ENCODE data around the gene TBATA. TPM values are rescaled to one million over a fixed set of nuclear protein-coding genes. Genes with fewer than 3 reads are reported as not detected.

Gene TBATA
- polyA plus RNA-seq, 1 experiment, result not detected

GRCh38 chr10:70747192-70747965 is 37.8 kb downstream of the TBATA start:
- no peak for TF ChIP-seq CTCF (IDR thresholded peaks at IDR 0.05; ENCODE audit: insufficient read depth, low read depth, low read length)
- Histone ChIP-seq H3K4me3 (ENCODE audit: low read depth, low read length) (no peak overlapping the region), H3K36me3 (ENCODE audit: control insufficient read depth, insufficient read depth, low read length) (no peaks in the 10 kb centered on the region), H3K27me3 (ENCODE audit: control insufficient read depth, insufficient read depth, low read length) (no peaks in the 10 kb centered on the region; the same call in 1 of the 2 replicates)
- CTCF ChIA-PET, result interaction anchor here (0.6 kb wide), 1 partner anchor 48 kb away, joined by 3 read pairs; no protein-coding TSS in a partner anchor
- POLR2A ChIA-PET, result no interaction called here
- no peak for DNase-seq (ENCODE audit: low read depth)

GRCh38 chr10:70745555-70745954 is 39.6 kb downstream of the TBATA start:
- Histone ChIP-seq H3K4me3 (ENCODE audit: low read depth, low read length) (no peak overlapping the region), H3K36me3 (ENCODE audit: control insufficient read depth, insufficient read depth, low read length) (no peaks in the 10 kb centered on the region), H3K27me3 (ENCODE audit: control insufficient read depth, insufficient read depth, low read length) (no peaks in the 10 kb centered on the region; the same call in 1 of the 2 replicates)
- ChIA-PET POLR2A (no interaction called here), CTCF (interaction anchor here (0.9 to 1.9 kb wide), 3 partner anchors 11 to 348 kb away, joined by 3 to 4 read pairs (median 3); no protein-coding TSS in a partner anchor)
- DNase-seq (ENCODE audit: low read depth), result no peak
- TF ChIP-seq CTCF (IDR thresholded peaks at IDR 0.05; ENCODE audit: insufficient read depth, low read depth, low read length), result no peak

GRCh38 chr10:70744617-70745143 is 40.5 kb downstream of the TBATA start:
- no peaks in the 10 kb centered on the region; the same call in 1 of the 2 replicates for H3K27me3 ChIP-seq (ENCODE audit: control insufficient read depth, insufficient read depth, low read length)
- no peak for DNase-seq (ENCODE audit: low read depth)
- TF ChIP-seq CTCF (IDR thresholded peaks at IDR 0.05; ENCODE audit: insufficient read depth, low read depth, low read length), result no peak
- CTCF ChIA-PET, result interaction anchor here (0.6 to 1.9 kb wide), 5 partner anchors 9 to 195 kb away, joined by 3 to 4 read pairs (median 3); no protein-coding TSS in a partner anchor
- POLR2A ChIA-PET, result no interaction called here
- no peaks in the 10 kb centered on the region for H3K36me3 ChIP-seq (ENCODE audit: control insufficient read depth, insufficient read depth, low read length)
- H3K4me3 ChIP-seq (ENCODE audit: low read depth, low read length), result no peak overlapping the region

GRCh38 chr10:70743879-70744278 is 41.3 kb downstream of the TBATA start:
- no peak for DNase-seq (ENCODE audit: low read depth)
- Histone ChIP-seq H3K36me3 (ENCODE audit: control insufficient read depth, insufficient read depth, low read length) (no peaks in the 10 kb centered on the region), H3K4me3 (ENCODE audit: low read depth, low read length) (no peak overlapping the region), H3K27me3 (ENCODE audit: control insufficient read depth, insufficient read depth, low read length) (no peaks in the 10 kb centered on the region; the same call in 1 of the 2 replicates)
- ChIA-PET POLR2A (no interaction called here), CTCF (interaction anchor here (1.0 to 1.2 kb wide), 3 partner anchors 9 to 15 kb away, joined by 3 to 4 read pairs (median 3); no protein-coding TSS in a partner anchor)
- TF ChIP-seq CTCF (IDR thresholded peaks at IDR 0.05; ENCODE audit: insufficient read depth, low read depth, low read length), result no peak

- ChIA-PET POLR2A (no interaction called here), CTCF (interaction anchor here (1.2 kb wide), 1 partner anchor 15 kb away, joined by 3 read pairs; no protein-coding TSS in a partner anchor)
- Histone ChIP-seq H3K4me3 (ENCODE audit: low read depth, low read length) (no peak overlapping the region), H3K36me3 (ENCODE audit: control insufficient read depth, insufficient read depth, low read length) (no peaks in the 10 kb centered on the region), H3K27me3 (ENCODE audit: control insufficient read depth, insufficient read depth, low read length) (no peaks in the 10 kb centered on the region; the same call in 1 of the 2 replicates)
- DNase-seq (ENCODE audit: low read depth), result no peak
- TF ChIP-seq CTCF (IDR thresholded peaks at IDR 0.05; ENCODE audit: insufficient read depth, low read depth, low read length), result no peak
Measured at GRCh38 chr10:70743430-70743788, 41.8 kb downstream of the TBATA start.

Data from BJ (cell line).